Measurements from ENCODE around the gene RFX5.

The RFX5 gene

GRCh38 chr1:151315565-151316235 is 31.4 kb downstream of the RFX5 start:
- DNase-seq = no peak

GRCh38 chr1:151314137-151314875 is 32.7 kb downstream of the RFX5 start:
- no peak for DNase-seq

- no peak for DNase-seq
Observed at GRCh38 chr1:151313501-151313900, 33.6 kb downstream of the RFX5 start.

- no peak for DNase-seq
Observed at GRCh38 chr1:151312826-151313225, 34.2 kb downstream of the RFX5 start.

- no peak for DNase-seq
Observed at GRCh38 chr1:151312411-151312810, 34.6 kb downstream of the RFX5 start.

- peak; percentile 77 to 83 for DNase-seq
Observed at GRCh38 chr1:151311589-151312331, 35.3 kb downstream of the RFX5 start.

- no peak for DNase-seq
Observed at GRCh38 chr1:151311011-151311410, 36.0 kb downstream of the RFX5 start.

GRCh38 chr1:151309811-151310323 is 37.2 kb downstream of the RFX5 start:
- DNase-seq = no peak

- no peak for DNase-seq
Observed at GRCh38 chr1:151294742-151295462, 52.1 kb downstream of the RFX5 start.

GRCh38 chr1:151293093-151293492 is 54.0 kb downstream of the RFX5 start:
- DNase-seq = no peak

GRCh38 chr1:151292207-151293030 is 54.6 kb downstream of the RFX5 start:
- DNase-seq = no peak

- DNase-seq = no peak
Observed at GRCh38 chr1:151290709-151291303, 56.2 kb downstream of the RFX5 start.

Data from activated CD4-positive, alpha-beta T cell treated with anti-CD3 and anti-CD28 coated beads, Interleukin-2, amount 50 U/mL, for 4 hours (primary cell).